HG03060 (cell line): ENCODE results near the gene TEP1.

ENCODE experiments used
- ATAC-seq: cut with Tn5 transposase; IDR thresholded peaks from one replicate; pipeline ENCODE4 v1.9.1; 2021; ENCODE audit warnings: low read depth, moderate number of reproducible peaks; ENCODE audit not compliant: unreplicated experiment

The TEP1 gene

DNA sequence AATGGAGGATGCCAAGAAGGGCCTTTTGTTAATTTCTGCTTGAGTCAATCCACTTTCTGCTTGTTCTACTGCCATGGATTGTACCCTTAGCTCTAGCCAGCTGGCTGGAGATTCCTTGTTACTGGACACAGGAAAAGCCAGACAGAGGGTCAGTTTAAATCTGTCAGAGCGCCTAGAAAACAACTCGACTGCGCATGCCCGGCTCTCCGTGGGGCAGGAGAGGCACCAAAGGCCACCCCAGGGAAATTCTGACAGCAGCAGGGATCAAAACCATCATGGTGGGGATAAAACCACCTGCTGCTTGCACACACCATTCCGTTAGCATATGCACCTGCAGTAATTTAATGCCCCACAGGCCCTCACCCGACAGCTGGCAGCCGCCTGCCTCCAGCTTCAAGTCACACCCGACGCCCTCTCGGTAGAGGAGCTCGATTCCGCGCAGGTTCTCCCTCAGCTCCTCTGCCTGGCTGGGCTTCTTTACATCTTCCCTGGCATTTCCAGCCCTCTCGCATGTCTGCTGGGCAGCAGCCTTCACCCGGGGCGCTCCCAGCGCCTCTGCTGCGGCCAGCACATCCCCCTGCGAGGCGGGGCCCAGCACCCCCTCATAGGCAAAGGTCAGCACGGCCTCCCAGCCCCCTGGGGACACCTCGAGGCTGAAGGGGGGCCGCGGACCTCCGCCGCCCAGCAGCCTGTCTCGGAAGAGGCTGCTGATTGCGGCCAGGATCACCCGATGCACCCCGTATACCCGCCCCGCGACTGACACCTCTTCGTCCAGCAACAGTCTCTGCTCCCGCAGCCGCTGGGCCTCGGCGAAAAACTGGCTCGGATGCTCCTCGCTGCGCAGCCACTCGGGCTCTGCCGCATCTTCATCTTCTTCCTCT, 21.6 kb upstream of the TEP1 start:
- no peak for ATAC-seq

DNA sequence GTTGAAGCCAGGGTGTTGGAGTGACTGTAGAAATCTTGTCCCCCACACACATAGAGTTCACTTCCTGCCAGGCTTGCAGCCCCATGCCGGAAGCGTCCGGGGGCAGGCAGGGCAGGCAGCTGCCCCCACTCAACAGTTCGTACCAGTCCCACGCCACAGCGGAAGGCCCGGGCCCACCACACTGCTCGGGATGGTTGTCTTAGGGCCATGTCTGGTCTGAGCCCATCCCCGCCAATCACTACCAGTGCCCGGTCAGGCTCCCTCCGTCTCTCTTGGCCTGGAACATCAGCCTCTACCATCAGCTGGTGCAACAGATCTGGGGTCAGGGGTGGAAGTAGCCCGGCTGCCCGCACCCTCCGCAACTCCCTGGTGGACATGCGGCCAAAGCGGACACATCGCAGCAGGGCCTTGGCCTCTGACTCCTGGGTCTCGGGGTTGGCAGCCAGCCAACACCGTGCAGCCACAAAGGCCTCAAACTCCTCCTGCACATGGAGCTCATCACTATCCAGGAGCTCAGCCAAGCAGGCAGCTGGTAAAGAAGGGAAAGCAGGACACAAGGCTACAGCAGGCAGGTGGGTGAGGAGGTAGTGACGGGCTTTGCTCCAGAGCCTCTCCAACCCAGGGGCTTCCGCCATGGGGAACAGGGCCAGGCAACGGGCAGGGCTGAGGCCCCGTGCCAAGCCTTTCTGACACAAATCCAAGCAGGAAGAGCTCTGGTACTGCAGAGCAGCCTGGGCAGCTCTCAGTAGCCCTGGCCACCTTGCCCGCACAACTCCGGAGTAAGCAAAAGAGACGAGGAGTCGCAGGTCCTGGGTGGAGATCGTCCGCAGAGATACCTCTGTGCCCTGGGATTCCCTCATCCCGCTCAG, 16.7 kb upstream of the TEP1 start:
- no peak for ATAC-seq

GRCh38 chr14:20428802-20429201, 15.5 kb upstream of the TEP1 start:
- no peak for ATAC-seq

- ATAC-seq, result no peak
Observed at GRCh38 chr14:20428010-20428365, 14.7 kb upstream of the TEP1 start.

DNA sequence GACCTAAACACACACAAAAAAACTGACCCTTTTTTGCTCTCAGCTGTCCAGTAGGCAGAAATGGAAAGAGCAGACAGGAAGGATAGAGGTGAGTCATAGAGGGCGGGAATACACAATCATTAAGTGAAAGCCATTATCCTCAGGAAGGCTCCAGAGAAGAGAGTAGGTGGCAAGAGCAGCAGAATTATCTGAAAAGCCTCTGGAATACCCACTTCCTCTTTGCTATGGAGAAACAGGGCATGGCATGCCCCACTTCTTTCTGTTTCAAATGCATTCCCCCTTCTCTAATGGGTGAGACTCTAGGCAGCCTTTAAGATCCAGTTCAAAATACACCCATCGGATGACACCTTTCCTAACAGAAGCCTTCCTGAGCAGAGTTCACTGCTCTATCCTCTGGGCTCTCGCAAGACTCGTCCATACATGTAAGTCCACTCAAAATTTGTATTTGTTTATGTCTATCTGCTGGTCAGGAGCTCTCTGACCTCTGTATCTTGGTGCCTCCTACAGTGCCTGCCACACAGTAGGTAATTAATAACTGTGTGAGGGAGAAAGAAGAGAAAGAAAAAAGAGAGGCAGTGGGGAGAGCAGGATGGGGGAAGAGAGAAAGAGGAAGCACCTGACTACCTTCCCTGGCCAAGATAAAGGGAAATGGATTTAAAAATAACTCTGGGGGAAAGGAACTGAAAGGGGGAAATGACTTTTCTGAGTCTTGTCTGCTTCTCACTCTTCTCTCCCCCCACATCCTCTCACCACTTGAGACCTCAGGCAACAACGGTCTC, 14.1 kb upstream of the TEP1 start:
- ATAC-seq, result peak; percentile 55

DNA sequence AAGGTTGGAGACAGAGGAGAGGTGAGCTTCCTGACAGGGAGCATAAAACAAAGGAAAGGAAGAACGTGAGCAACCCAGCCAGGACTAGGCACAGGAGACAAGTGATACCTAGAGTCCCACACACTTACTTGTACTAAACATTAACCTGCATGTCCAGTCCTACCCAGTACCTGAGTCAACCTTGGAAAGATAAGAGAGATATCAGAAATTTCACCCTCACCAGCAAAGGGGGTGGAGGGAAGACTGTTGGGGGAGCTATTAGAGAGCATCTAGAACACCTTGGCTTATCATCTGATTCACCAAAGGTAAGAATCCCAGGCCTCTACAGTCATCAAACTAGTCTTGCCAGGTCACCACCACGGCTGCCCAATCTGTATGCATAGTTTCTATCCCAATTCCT, 11.6 kb upstream of the TEP1 start:
- no peak for ATAC-seq

- ATAC-seq, result no peak
Observed at GRCh38 chr14:20422886-20423285, 9.6 kb upstream of the TEP1 start.

DNA sequence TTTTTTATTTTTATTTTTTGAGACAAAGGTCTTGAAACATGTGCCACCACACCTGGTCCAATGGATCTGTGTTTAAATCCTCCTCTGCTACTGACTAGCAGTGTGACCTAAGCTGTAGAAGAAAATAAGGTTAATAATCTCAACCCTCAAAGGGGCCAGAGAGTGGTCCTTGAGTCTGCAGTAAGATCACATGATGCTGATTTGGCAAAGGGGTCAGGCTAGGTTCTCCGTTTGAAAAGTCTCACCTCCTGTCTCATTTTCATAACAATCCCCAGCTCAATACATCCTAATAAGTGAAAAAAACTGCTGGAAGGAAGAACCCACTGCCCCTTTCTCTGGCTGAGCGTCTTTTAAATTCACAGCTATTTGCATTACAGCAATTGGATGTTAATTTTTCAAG, 8.0 kb upstream of the TEP1 start:
- no peak for ATAC-seq

GRCh38 chr14:20419419-20419818, 6.1 kb upstream of the TEP1 start:
- ATAC-seq, result no peak

GRCh38 chr14:20418501-20418909, 5.2 kb upstream of the TEP1 start:
- no peak for ATAC-seq

GRCh38 chr14:20417250-20418186, 4.2 kb upstream of the TEP1 start:
- no peak for ATAC-seq

GRCh38 chr14:20416223-20416622, 2.9 kb upstream of the TEP1 start:
- ATAC-seq, result no peak

- ATAC-seq, result no peak
Observed at GRCh38 chr14:20415782-20416206, 2.5 kb upstream of the TEP1 start.

- no peak for ATAC-seq
Observed at GRCh38 chr14:20413744-20414082, 412 bp upstream of the TEP1 start.

GRCh38 chr14:20412411-20412810, 890 bp downstream of the TEP1 start:
- ATAC-seq, result peak; percentile 50

DNA sequence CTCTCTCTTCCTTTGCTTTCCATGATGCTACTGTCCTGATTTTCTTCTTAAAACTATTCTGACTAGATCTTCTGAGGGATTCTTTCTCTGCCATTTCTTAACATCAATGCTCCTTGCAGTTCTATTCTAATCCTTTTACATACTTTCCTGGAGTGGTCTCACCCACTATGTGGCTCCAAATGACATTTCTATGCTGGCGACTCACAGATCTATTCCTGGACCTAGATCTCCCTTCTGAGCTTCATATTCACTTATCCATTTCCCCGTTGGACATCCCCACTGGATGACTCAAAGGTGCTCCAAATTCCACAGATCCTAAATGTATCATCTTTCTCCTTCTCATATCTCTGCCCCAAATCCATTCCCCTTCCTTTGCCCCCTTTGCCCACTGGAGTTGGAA, 4.1 kb downstream of the TEP1 start:
- no peak for ATAC-seq

- no peak for ATAC-seq
Observed at GRCh38 chr14:20403521-20403920, 9.8 kb downstream of the TEP1 start.

GRCh38 chr14:20400965-20401593, 12.2 kb downstream of the TEP1 start:
- ATAC-seq, result no peak

DNA sequence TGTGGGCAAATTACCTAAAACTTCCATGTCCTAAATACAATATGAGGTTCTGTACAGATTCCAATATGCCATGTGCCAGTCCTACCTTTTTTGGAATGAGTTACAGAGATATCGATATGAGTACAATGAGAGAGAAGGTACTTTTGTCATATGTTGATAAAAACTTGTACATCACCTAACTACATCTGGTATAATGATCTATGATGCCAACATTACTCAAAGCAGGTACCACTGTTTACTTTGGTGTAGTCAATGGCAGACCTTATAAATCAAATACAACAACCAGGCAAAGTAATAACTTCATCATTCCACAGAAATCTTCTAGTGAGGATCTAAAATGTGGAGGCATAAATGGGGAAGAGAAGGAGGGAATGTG, 12.7 kb downstream of the TEP1 start:
- ATAC-seq, result no peak

GRCh38 chr14:20397511-20397910, 15.8 kb downstream of the TEP1 start:
- no peak for ATAC-seq
